ENCODE data around the gene KLK2. TPM values are rescaled to one million over a fixed set of nuclear protein-coding genes. Genes with fewer than 3 reads are reported as not detected.
A peak's percentile ranks its signal among the peaks of the same experiment; 100 is the strongest.

The KLK2 gene
- total and polyA plus RNA-seq, 2 donors: not detected

- 62% methylated on average over 4 of the region's 4 CpGs for WGBS
- Histone ChIP-seq H3K4me1 (ENCODE audit: insufficient read depth) (no peaks in the 10 kb centered on the region), H3K4me3 (ENCODE audit: low read depth, low read length) (no peak overlapping the region), H3K27ac (ENCODE audit: low read depth) (no peak overlapping the region), H3K36me3 (ENCODE audit: insufficient read depth) (no peaks in the 10 kb centered on the region)
- DNase-seq (ENCODE audit: extremely low spot score): no peak
These were observed 37.5 kb downstream of the KLK2 start for GRCh38 chr19:50910722-50911121.

DNA sequence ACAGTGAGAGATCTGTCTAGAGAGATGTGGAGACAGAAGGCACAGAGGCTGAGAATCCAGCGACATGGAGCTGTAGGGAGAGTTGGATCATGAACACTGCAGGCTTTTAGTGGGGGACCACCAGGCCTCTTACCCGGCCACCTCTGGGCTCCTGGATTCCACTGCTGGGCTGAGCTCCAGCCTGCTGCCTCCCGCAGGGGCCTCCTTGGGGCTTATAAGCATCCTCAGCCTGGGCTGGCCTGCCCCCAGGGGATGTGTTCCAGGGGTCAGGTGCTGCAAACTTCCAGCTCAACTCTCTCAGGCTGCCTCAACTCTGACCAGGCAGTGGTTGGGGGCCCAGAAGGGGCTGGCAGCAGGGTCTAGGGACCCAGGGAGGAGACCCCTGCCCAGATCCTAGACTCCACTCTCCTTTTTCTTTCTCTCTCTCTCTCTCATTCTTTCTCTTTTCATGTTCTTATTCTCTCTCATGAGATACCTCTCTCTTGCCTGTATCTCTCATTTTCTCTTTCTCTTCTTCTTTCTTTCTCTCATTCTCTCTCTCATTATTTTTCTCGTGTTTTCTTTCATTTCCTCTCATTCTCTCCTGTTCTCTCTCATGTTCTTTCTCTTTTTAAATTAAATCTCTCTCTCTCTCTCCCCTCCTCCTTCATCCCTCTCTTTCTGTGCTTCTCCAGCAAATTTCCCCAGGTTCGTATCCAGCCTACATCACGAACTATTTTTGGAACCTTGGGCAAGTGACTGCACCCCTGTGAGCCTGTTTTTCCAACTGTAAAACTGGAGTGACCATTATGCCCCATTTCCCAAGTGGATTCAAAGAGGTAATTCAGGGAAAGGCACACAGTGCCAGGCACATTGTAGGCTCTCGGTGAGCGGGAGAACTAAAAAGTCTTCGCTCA lies 38.2 kb downstream of the KLK2 start, which contains the start of gene KLK4:
KLK4 (minus strand) TSS at position 190 of the 896 bp plus-strand sequence. CDS start 657 bp downstream, outside the sequence.
- Histone ChIP-seq H3K36me3 (ENCODE audit: insufficient read depth) (no peaks in the 10 kb centered on the region), H3K4me1 (ENCODE audit: insufficient read depth) (no peaks in the 10 kb centered on the region), H3K27ac (ENCODE audit: low read depth) (no peak within 1 kb of the TSS), H3K4me3 (ENCODE audit: low read depth, low read length) (no peak within 1 kb of the TSS)
- 58% methylated on average over 9 of the region's 9 CpGs for WGBS
- no peak for DNase-seq (ENCODE audit: extremely low spot score)

- Histone ChIP-seq H3K4me3 (ENCODE audit: low read depth, low read length) (no peak overlapping the region), H3K36me3 (ENCODE audit: insufficient read depth) (no peaks in the 10 kb centered on the region), H3K27ac (ENCODE audit: low read depth) (no peak overlapping the region), H3K4me1 (ENCODE audit: insufficient read depth) (no peaks in the 10 kb centered on the region)
- WGBS: 14% methylated on average over 21 of the region's 21 CpGs
- DNase-seq (ENCODE audit: extremely low spot score): no peak
These were observed 38.9 kb downstream of the KLK2 start for GRCh38 chr19:50912102-50912599.

- Histone ChIP-seq H3K27ac (ENCODE audit: low read depth) (no peak overlapping the region), H3K4me3 (ENCODE audit: low read depth, low read length) (no peak overlapping the region), H3K4me1 (ENCODE audit: insufficient read depth) (no peaks in the 10 kb centered on the region), H3K36me3 (ENCODE audit: insufficient read depth) (no peaks in the 10 kb centered on the region)
- DNase-seq (ENCODE audit: extremely low spot score): no peak
- 9% methylated on average over 29 of the region's 29 CpGs for WGBS
These were observed 39.8 kb downstream of the KLK2 start for GRCh38 chr19:50912727-50913716.

DNA sequence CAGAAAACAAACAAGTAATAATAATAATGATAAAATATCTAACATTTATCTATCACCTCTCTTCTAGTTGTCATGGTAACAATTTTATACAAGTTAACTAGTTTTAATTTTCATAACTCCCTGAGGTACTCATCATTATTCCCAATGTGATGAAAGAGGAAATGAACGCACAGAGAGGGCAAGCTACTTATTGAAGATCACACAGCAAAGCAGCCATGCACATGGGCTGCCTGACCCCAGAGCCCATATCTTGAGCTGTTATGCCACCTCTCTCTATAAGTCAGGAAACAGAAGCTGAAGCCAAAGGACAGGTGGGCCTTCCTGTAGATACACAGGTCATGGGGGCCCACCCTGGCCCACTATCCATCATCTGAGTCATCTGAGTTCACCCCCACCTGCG lies 42.8 kb downstream of the KLK2 start:
- no peaks in the 10 kb centered on the region for H3K4me1 ChIP-seq (ENCODE audit: insufficient read depth)

GRCh38 chr19:50921426-50922316 lies 48.4 kb downstream of the KLK2 start:
- Histone ChIP-seq H3K4me3 (ENCODE audit: low read depth, low read length) (no peak overlapping the region), H3K27ac (ENCODE audit: low read depth) (no peak overlapping the region), H3K36me3 (ENCODE audit: insufficient read depth) (no peaks in the 10 kb centered on the region), H3K4me1 (ENCODE audit: insufficient read depth) (no peaks in the 10 kb centered on the region)
- WGBS: 3% methylated on average over 12 of the region's 12 CpGs
- DNase-seq (ENCODE audit: extremely low spot score): no peak

More for the DNA sequence above, 42.8 kb downstream of the KLK2 start:
- DNase-seq (ENCODE audit: extremely low spot score): no peak
- H3K27ac ChIP-seq (ENCODE audit: low read depth): no peak overlapping the region
- H3K4me3 ChIP-seq (ENCODE audit: low read depth, low read length): no peak overlapping the region
- H3K36me3 ChIP-seq (ENCODE audit: insufficient read depth): no peaks in the 10 kb centered on the region
- WGBS: 81% methylated on average over 2 of the region's 2 CpGs

GRCh38 chr19:50922317-50922853 lies 49.1 kb downstream of the KLK2 start:
- Histone ChIP-seq H3K27ac (ENCODE audit: low read depth) (no peak overlapping the region), H3K4me1 (ENCODE audit: insufficient read depth) (no peaks in the 10 kb centered on the region), H3K4me3 (ENCODE audit: low read depth, low read length) (no peak overlapping the region), H3K36me3 (ENCODE audit: insufficient read depth) (no peaks in the 10 kb centered on the region)
- DNase-seq (ENCODE audit: extremely low spot score): peak; percentile 31
- WGBS: 29% methylated on average over 21 of the region's 21 CpGs

GRCh38 chr19:50924586-50924985 lies 51.3 kb downstream of the KLK2 start:
- no peaks in the 10 kb centered on the region for H3K4me1 ChIP-seq (ENCODE audit: insufficient read depth)
- H3K36me3 ChIP-seq (ENCODE audit: insufficient read depth): no peaks in the 10 kb centered on the region
- H3K4me3 ChIP-seq (ENCODE audit: low read depth, low read length): no peak overlapping the region
- WGBS: 64% methylated on average over 6 of the region's 6 CpGs
- DNase-seq (ENCODE audit: extremely low spot score): no peak
- no peak overlapping the region for H3K27ac ChIP-seq (ENCODE audit: low read depth)

- no peak for DNase-seq (ENCODE audit: extremely low spot score)
- no peak overlapping the region for H3K27ac ChIP-seq (ENCODE audit: low read depth)
- no peaks in the 10 kb centered on the region for H3K36me3 ChIP-seq (ENCODE audit: insufficient read depth)
- WGBS: 73% methylated on average over 2 of the region's 2 CpGs
- no peak overlapping the region for H3K4me3 ChIP-seq (ENCODE audit: low read depth, low read length)
- no peaks in the 10 kb centered on the region for H3K4me1 ChIP-seq (ENCODE audit: insufficient read depth)
These were observed 52.5 kb downstream of the KLK2 start for GRCh38 chr19:50925734-50926133.

DNA sequence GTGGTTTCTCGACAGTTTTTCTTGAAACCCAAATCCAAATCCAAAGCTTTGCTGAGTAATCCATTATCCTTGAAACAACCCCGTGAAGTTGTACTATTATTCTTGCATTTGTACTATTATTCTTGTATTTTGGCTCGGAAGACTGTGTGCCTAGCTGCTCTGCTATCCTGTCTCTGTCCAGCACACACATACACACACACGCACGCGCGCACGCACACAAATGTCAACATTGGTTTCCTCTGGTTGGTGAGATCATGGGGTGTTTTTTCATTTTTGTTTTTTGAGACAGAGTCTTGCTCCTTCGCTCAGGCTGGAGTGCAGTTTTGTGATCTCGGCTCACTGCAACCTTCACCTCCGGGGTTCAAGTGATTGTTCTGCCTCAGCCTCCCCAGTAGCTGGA lies 52.9 kb downstream of the KLK2 start:
- no peak for DNase-seq (ENCODE audit: extremely low spot score)
- Histone ChIP-seq H3K27ac (ENCODE audit: low read depth) (no peak overlapping the region), H3K4me3 (ENCODE audit: low read depth, low read length) (no peak overlapping the region), H3K36me3 (ENCODE audit: insufficient read depth) (no peaks in the 10 kb centered on the region), H3K4me1 (ENCODE audit: insufficient read depth) (no peaks in the 10 kb centered on the region)
- 81% methylated on average over 11 of the region's 11 CpGs for WGBS

DNA sequence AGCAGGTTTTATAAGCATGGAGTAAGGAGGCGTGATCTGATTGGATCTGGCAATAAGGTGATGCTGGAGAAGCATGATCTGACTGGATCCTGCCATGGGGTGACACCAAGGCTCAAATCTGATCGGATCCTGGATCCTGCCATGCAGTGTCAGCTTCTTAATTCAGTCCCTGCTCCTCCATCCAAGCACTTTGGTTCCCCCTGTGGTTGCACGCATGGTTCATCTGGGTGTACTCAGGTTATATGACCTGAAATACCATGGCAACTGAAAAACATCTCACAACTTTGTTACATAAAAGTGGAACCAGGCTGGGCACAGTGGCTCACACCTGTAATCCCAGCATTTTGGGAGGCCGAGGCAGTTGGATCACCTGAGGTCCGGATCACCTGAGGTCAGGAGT lies 55.6 kb downstream of the KLK2 start:
- Histone ChIP-seq H3K27ac (ENCODE audit: low read depth) (no peak overlapping the region), H3K36me3 (ENCODE audit: insufficient read depth) (no peaks in the 10 kb centered on the region), H3K4me3 (ENCODE audit: low read depth, low read length) (no peak overlapping the region), H3K4me1 (ENCODE audit: insufficient read depth) (no peaks in the 10 kb centered on the region)
- WGBS: 79% methylated on average over 5 of the region's 5 CpGs
- no peak for DNase-seq (ENCODE audit: extremely low spot score)
